K562 (cell line): ENCODE data around the gene LRPAP1.

Source experiments
- CTCF ChIP-seq, 3 experiments: IDR thresholded peaks in 2 of 3; conservative IDR thresholded peaks in 1 of 3; 2 replicates each; pipeline ENCODE4 v1.5.1; 2011 to 2012; ENCODE audit warnings: low read length in 3 of 3, mild to moderate bottlenecking in 3 of 3, control low read depth in 2 of 3, improper control_type of control experiment in 1 of 3, inconsistent platforms in 1 of 3, low read depth in 1 of 3, mixed read lengths in 1 of 3, moderate library complexity in 1 of 3; ENCODE audit not compliant: insufficient read depth in 2 of 3
- EWSR1 ChIP-seq: fragments of 450-650 bp; IDR thresholded peaks from 2 replicates; pipeline ENCODE4 v1.6.1; 2018; ENCODE audit warnings: borderline replicate concordance, mild to moderate bottlenecking, low read depth, moderate library complexity; ENCODE audit not compliant: partially characterized antibody
- EZH2 ChIP-seq: IDR thresholded peaks from 2 replicates; pipeline ENCODE4 v1.6.1; 2012; ENCODE audit warnings: low read depth, mild to moderate bottlenecking, inconsistent platforms, low read length, borderline replicate concordance
- MAFG ChIP-seq: fragments of 450-650 bp; conservative IDR thresholded peaks from 2 replicates; pipeline ENCODE4 v1.6.1; 2016; ENCODE audit warnings: missing genetic modification characterization, missing compliant biosample characterization

DNA sequence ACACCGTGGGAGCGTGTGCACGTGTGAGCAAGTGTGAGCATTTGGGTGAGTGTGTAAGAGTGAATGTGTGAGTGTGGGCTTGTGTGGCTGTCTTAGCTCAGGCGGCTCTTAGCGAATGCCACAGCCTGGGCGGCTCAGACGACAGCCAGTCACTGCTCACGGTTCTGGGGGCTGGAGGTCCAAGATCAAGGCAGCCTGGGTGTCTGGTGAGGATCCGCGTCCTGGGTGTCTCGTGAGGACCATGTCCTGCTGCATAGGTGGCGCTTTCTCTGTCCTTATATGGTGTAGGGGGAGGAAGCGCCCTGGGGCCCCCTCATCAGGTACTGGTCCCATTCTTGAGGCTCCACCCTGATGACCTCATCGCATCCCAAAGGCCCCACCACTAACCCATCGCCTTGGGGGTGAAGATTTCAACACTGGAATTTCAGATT lies 64.6 kb downstream of the LRPAP1 start:
- TF ChIP-seq MAFG (tag) (no peak), EZH2 (no peak), EWSR1 (no peak), CTCF (IDR thresholded peaks at IDR 0.05 in 2 of 3, conservative IDR thresholded peaks at IDR 0.05 in 1 of 3; ENCODE audit: insufficient read depth in 2 of 3, low read depth in 1 of 3, low read length in 3 of 3) (no peak)
